ENCODE measurements around the gene CD52. TPM values are rescaled to one million over a fixed set of nuclear protein-coding genes. Genes with fewer than 3 reads are reported as not detected.
"Not testable (repeated sequence)": the region's sequence is repeated elsewhere in the genome, so short reads cannot be mapped to it uniquely, and the experiment has no call there.

CD52 gene
- total and polyA plus RNA-seq, 2 of the 13 experiments (the other 11 are each of a cell fraction or from before 2014, with no cell fraction given), result 0.32 TPM; not detected in 1

DNA sequence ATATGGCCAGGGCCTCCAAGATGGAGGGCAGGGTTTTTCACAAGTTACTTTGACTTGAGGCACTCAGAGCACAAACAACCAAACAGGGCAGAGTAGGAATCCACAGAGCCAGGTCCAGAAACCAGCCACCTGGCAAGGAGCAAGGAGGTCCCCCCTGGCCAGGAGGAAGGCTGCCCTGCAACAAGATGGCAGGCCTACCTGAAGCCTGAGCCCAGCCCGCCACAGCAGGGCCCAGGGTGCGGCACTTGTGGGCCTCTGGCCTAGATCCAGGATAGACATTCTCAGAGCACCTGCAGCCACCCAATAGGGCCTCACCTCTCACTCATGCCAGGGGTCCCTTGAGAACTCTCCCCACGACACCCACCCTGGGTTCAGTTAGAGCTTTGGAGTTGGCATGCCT is 26.3 kb upstream of the CD52 start (continued):
- TF ChIP-seq, protein P1, sequence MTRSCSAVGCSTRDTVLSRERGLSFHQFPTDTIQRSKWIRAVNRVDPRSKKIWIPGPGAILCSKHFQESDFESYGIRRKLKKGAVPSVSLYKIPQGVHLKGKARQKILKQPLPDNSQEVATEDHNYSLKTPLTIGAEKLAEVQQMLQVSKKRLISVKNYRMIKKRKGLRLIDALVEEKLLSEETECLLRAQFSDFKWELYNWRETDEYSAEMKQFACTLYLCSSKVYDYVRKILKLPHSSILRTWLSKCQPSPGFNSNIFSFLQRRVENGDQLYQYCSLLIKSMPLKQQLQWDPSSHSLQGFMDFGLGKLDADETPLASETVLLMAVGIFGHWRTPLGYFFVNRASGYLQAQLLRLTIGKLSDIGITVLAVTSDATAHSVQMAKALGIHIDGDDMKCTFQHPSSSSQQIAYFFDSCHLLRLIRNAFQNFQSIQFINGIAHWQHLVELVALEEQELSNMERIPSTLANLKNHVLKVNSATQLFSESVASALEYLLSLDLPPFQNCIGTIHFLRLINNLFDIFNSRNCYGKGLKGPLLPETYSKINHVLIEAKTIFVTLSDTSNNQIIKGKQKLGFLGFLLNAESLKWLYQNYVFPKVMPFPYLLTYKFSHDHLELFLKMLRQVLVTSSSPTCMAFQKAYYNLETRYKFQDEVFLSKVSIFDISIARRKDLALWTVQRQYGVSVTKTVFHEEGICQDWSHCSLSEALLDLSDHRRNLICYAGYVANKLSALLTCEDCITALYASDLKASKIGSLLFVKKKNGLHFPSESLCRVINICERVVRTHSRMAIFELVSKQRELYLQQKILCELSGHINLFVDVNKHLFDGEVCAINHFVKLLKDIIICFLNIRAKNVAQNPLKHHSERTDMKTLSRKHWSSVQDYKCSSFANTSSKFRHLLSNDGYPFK (CRISPR knock-in tag; IDR thresholded peaks at IDR 0.05; ENCODE audit: borderline replicate concordance), result no peak
- TF ChIP-seq HHEX (CRISPR knock-in tag; IDR thresholded peaks at IDR 0.05) (no peak), SALL2 (CRISPR knock-in tag; IDR thresholded peaks at IDR 0.05) (no peak), SRY (CRISPR knock-in tag; IDR thresholded peaks at IDR 0.05) (no peak)
- TF ChIP-seq, protein P2, sequence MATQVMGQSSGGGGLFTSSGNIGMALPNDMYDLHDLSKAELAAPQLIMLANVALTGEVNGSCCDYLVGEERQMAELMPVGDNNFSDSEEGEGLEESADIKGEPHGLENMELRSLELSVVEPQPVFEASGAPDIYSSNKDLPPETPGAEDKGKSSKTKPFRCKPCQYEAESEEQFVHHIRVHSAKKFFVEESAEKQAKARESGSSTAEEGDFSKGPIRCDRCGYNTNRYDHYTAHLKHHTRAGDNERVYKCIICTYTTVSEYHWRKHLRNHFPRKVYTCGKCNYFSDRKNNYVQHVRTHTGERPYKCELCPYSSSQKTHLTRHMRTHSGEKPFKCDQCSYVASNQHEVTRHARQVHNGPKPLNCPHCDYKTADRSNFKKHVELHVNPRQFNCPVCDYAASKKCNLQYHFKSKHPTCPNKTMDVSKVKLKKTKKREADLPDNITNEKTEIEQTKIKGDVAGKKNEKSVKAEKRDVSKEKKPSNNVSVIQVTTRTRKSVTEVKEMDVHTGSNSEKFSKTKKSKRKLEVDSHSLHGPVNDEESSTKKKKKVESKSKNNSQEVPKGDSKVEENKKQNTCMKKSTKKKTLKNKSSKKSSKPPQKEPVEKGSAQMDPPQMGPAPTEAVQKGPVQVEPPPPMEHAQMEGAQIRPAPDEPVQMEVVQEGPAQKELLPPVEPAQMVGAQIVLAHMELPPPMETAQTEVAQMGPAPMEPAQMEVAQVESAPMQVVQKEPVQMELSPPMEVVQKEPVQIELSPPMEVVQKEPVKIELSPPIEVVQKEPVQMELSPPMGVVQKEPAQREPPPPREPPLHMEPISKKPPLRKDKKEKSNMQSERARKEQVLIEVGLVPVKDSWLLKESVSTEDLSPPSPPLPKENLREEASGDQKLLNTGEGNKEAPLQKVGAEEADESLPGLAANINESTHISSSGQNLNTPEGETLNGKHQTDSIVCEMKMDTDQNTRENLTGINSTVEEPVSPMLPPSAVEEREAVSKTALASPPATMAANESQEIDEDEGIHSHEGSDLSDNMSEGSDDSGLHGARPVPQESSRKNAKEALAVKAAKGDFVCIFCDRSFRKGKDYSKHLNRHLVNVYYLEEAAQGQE (IDR thresholded peaks at IDR 0.05; ENCODE audit: borderline replicate concordance in 1 of 2, low read depth in 1 of 2, low read length in 2 of 2), result no peak

DNA sequence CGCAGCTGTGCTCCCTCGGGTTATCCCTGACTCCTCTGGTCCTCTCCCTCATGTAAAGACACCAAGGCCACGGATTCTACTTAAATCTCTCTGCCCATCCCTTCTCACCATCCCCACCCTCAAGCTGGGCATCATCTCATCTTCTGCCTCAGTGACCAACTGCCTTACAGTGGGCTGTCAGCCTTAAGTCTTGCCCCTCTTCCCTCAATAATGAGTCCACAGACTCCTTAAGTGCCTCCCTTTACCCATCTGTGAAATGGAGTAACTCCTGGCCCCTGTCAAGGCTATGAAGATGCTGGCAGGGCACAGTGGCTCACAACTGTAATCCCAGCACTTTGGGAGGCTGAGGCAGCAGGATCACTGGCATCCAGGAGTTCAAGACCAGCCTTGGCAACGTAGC is 25.8 kb upstream of the CD52 start:
- no TSS peak for BruUV-seq (replicated peaks)
- ChIA-PET CTCF (ENCODE audit: low intra/inter-chr PET ratio, low total read pairs) (no interaction called here), POLR2A (no interaction called here)
- Histone ChIP-seq H3K27ac (ENCODE audit: extremely low read length, insufficient read depth, low read length) (no peak overlapping the region), H3K79me2 (ENCODE audit: insufficient read depth, low read length) (no peaks in the 10 kb centered on the region), H3K27me3 (ENCODE audit: control insufficient read depth in 1 of 2, insufficient read depth in 2 of 2, low read length in 2 of 2) (no peaks in the 10 kb centered on the region), H3K4me2 (ENCODE audit: low read depth, low read length) (no peak overlapping the region), H2AFZ (ENCODE audit: low read length) (no peak overlapping the region), H3K4me1 (ENCODE audit: insufficient read depth, low read length) (no peaks in the 10 kb centered on the region), H3K9ac (ENCODE audit: insufficient read depth, low read depth, low read length) (no peak overlapping the region), H3K9me3 (ENCODE audit: low read length) (no peaks in the 10 kb centered on the region), H3K36me3 (replicated peaks in 1 of 2; ENCODE audit: control insufficient read depth in 1 of 2, insufficient read depth in 2 of 2, low read length in 2 of 2) (peaks cover 0 to 1% of the 10 kb centered on the region in 2 experiments; a peak in 1 of 5 replicates), H4K20me1 (ENCODE audit: insufficient read depth, low read length) (no peaks in the 10 kb centered on the region), H3K4me3 (replicated peaks in 1 of 3; ENCODE audit: insufficient read depth in 1 of 3, low read depth in 2 of 3, low read length in 3 of 3) (no peak overlapping the region)
- no peak for TF ChIP-seq ZNF724P (CRISPR knock-in tag; IDR thresholded peaks at IDR 0.05; ENCODE audit: borderline replicate concordance)
- TF ChIP-seq ZNF629 (CRISPR knock-in tag; conservative IDR thresholded peaks at IDR 0.05), result 0 out of 2 replicates have a peak, but pooled peaks have one; percentile 30
- ATAC-seq (no peak), FAIRE-seq (no peak), DNase-seq (ENCODE audit: low spot score) (no peak)
- intact Hi-C loops (cut with micrococcal nuclease; ENCODE audit: unreplicated experiment) (no loop called here), in situ Hi-C loops (cut with HindIII; ENCODE audit: extremely low pct_ligation_motif_present, low pct_unique_long_range_greater_than_20kb) (no loop called here)
- 98% methylated on average over 4 of the region's 4 CpGs for WGBS (ENCODE audit: low lambda C conversion rate)

DNA sequence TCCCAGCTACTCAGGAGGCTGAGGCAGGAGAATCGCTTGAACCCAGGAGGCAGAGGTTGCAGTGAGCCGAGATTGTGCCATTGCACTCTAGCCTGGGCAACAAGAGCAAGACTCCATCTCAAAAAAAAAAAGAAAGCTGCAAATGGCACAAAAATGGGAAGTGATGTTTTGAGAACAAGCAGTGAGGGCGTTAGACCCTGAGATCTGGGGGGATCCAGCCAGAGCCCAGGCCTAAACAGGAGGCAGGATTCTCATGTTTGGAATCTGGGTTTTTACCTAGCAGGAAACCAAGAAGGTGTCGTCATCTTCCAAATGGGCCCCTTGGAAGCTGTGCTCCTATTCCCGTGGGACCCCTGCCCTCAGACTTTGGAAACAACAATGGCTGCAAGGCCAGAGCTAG is 25.0 kb upstream of the CD52 start:
- H3K36me3 ChIP-seq (replicated peaks in 1 of 2; ENCODE audit: control insufficient read depth in 1 of 2, insufficient read depth in 2 of 2, low read length in 2 of 2); H3K9me3 ChIP-seq (ENCODE audit: low read length); POLR2A ChIA-PET; H3K27me3 ChIP-seq (ENCODE audit: control insufficient read depth in 1 of 2, insufficient read depth in 2 of 2, low read length in 2 of 2); H3K4me1 ChIP-seq (ENCODE audit: insufficient read depth, low read length); H3K9ac ChIP-seq (ENCODE audit: insufficient read depth, low read depth, low read length); H3K79me2 ChIP-seq (ENCODE audit: insufficient read depth, low read length); H3K4me3 ChIP-seq (replicated peaks in 1 of 3; ENCODE audit: insufficient read depth in 1 of 3, low read depth in 2 of 3, low read length in 3 of 3); intact Hi-C loops (cut with micrococcal nuclease; ENCODE audit: unreplicated experiment); FAIRE-seq; ATAC-seq; H2AFZ ChIP-seq (ENCODE audit: low read length); BruUV-seq (replicated peaks); H4K20me1 ChIP-seq (ENCODE audit: insufficient read depth, low read length); in situ Hi-C loops (cut with HindIII; ENCODE audit: extremely low pct_ligation_motif_present, low pct_unique_long_range_greater_than_20kb); CTCF ChIA-PET (ENCODE audit: low intra/inter-chr PET ratio, low total read pairs); H3K4me2 ChIP-seq (ENCODE audit: low read depth, low read length); DNase-seq (ENCODE audit: low spot score); H3K27ac ChIP-seq (ENCODE audit: extremely low read length, insufficient read depth, low read length): not testable (repeated sequence)
- 92% methylated on average over 5 of the region's 5 CpGs for WGBS (ENCODE audit: low lambda C conversion rate)

All from HepG2 (cell line).